Muscle of back (tissue), 13 donors: ENCODE results near the gene CDNF. TPM values are rescaled to one million over a fixed set of nuclear protein-coding genes. Genes with fewer than 3 reads are reported as not detected.
"Not testable (repeated sequence)": the region's sequence is repeated elsewhere in the genome, so short reads cannot be mapped to it uniquely, and the experiment has no call there.

Experiments
- DNase-seq, 3 donors: peaks; one replicate each; pipeline versions ENCODE4 v3.0.0 to v3.0.0-alpha.2; 2013
- long read RNA-seq, 9 donors: transcript quantifications; one replicate each; lab custom pipeline, GENCODE V29; 2026
- polyA plus RNA-seq, 10 donors: library from polyadenylated mRNA; unstranded; fragments of 120-200 nt; gene quantifications; one replicate each; pipeline ENCODE4 v1.2.1, GENCODE V29; 2013; ENCODE audit not compliant: insufficient read length in 10 of 10

CDNF gene
- polyA plus RNA-seq: 1 to 10 TPM; 1.4 to 5.1 (median 3.4) TPM
- long read RNA-seq, donor 1, partial matches to known transcripts: 0 of 1 reads
- long read RNA-seq, donor 1, other reads (novel, unspliced or antisense): 0 of 1 reads
- long read RNA-seq, donor 2, partial matches to known transcripts: 0 of 2 reads
- long read RNA-seq, donor 2, other reads (novel, unspliced or antisense): 0 of 2 reads
- long read RNA-seq, donor 3: 0 reads
- long read RNA-seq, donor 4: 0 reads
- long read RNA-seq, donor 5: 0 reads
- long read RNA-seq, donor 6, partial matches to known transcripts: 0 of 2 reads
- long read RNA-seq, donor 6, other reads (novel, unspliced or antisense): 0 of 2 reads
- long read RNA-seq, donor 7: 0 reads
- long read RNA-seq, donor 8: 0 reads
- long read RNA-seq, donor 9: 0 reads

DNA sequence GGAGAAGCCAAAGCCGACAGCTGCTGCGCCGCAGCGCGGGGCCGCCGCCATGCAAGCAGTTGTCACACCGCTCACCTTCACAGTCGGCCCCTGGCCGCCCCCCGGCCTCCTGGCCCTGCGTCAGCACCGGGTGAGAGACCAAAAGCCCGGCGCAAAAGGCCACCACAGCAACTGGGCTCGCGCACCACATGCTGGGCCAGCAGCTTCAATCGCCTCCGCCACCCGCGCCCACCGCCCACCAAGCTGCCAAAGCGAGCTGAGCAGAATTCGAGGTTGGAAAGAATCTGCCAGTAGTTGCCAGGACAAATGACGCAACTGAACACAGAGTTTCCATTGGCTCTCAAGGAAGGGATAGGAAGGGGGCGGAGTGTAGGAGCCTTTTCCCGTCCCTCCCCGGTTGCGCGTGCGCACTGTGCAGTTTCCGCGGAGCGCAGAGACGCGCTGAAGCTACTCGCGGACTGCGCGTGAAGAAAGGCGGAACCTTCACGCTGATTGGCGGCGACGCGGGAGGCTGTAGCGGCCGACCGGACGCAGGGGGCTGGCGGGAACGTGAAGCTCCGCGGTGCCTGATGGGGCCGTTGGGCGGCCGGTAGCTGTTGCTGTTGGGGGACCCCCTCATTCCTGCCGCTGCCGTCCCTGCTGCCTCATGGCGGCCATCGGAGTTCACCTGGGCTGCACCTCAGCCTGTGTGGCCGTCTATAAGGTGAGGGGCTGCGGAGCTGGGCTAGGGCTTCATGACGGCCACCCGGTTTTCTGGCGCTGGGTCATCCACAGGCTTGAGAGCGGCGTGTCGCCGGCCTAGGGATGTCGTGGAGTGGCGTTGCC lies at the start of gene CDNF, which contains the start of the genes HSPA14 and MSANTD7:
Gene CDNF (minus strand): TSS at position 281 of the 825 bp plus-strand sequence. CDS start 91 bp downstream, at position 190.
Gene HSPA14 (plus strand): TSS at position 550 of the 825 bp plus-strand sequence. CDS start 97 bp downstream, at position 647.
Gene MSANTD7 (plus strand): TSS at position 550 of the 825 bp plus-strand sequence. CDS start 3,979 bp downstream, outside the sequence.
- DNase-seq: peak; percentile 99 to 100 (median 100)

DNA sequence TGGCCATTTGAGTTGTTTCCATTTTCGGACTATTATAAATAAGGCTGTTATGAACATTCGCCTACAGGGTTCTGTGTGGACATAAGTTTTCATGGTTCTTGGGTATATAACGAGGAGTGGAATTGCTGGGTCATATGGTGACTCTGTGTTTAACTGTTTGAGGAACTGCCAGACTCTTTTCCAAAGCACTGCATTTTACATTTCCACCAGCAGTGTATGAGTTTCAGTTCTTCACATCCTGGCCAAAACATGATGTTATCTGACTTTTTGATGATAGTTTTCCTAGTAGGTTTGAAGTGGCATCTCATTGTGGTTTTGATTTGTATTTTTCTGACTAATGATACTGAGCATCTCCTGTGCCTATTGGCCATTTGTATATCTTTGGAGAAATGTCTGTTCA lies 46.2 kb upstream of the CDNF start:
- DNase-seq: no peak

DNA sequence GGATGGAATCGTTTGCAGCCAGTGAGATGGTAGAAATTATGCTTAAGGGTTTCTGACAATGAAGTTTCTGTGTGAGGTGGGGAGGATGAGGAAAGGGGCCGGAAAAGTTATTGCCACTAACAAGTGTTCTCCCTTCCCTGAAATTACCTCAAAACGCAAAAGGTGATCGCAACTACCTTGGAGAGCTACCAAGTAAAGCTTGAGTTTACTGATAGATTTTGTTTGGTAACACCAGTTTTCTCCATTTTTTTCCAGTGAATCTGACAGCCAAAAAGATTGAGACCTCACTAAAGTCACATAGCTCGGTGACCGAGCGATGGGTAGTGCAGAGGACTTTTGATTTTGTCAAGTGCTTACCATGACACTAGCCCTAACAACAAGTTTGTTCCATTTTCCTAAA lies 42.4 kb upstream of the CDNF start:
- no peak for DNase-seq

DNA sequence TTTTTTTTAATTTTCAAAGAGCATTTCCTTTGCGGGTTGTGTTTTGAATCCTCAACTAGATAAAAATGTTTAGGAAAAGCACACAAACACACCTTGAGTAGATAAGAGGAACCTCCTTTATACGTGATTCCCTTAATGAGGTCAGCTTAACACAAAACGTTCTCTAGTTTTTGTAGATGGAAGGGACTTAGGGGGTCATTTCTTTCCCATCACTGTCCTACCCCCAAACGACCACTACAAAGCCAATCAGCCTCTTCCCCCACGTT lies 42.0 kb upstream of the CDNF start:
- DNase-seq: peak in 1 of 3 donors; percentile 10

DNA sequence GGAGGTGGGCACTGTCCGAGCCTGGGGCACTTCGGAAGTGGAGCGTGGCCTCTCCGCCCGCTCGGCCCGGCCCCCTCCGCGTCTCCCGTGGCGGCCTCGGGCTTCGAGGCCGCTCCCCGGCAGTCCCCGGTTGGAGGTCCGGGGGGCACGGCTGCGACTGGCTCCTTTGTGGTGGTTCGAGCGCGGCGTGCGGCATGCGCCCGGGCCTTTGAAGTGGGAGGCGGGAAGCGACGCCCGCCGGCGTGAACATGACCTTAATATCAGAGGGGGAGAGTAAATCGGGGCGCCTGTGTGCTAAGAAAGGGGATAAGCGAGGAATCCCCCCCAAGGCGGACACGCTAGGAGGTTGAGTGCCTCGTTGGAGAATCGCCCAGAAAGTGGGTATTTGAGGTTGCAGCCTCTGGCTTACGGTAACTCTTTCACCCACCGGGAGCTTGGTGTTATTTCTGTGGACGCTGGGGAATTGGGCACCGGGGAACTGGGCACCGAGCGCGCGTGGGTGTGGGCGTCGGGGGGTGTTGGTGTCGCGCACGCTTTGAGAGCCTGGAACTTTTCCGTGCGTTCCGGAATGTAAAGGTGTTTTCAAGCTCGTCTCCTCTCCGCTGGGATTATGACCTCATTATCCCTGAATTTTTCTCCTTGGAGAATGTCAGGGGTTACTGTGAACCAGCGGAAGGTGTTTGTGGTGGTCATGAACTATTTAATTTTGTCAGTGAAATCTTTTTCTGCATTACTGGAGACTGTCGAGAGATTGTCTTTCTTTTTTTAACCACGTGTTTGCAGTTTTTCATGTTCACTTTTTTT lies 41.5 kb upstream of the CDNF start:
- peak in 1 of 3 donors; percentile 38 for DNase-seq

DNA sequence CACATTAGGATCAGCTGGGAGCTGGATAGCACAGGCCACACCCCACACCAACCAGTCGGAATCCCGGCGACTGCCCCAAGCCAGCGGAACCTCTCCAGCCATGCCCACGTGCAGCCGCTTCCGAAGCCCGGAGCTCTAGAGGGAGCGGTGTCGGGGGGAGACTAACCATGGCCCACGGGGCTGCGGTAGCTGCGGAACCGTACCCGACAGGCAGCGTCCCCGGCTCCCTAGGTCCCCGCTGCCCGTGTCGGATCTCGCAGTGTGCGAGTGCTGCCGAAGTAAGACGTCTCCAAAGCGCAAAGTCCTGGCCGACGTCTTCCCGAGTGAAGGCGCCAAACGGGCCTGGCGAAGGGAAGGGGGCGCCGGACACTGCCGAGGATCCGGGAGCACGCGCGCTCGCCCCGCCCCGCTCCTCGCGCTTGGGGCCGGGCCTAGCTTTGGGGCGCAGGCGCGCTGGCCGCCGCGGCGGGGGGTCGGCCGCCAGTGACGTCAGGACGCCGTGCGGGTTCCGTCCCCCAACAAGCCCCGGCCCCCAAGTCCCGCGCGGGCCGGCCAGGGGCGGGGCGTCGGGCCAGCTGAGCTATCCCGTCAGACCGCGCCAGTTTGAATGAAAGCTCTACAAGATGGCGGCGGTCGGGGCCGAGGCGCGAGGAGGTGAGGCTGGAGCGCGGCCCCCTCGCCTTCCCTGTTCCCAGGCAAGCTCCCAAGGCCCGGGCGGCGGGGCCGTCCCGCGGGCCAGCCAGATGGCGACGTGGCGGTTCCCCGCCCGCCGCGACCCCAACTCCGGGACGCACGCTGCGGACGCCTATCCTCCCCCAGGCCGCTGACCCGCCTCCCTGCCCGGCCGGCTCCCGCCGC lies 40.7 kb upstream of the CDNF start, which contains the start of gene SUV39H2:
Gene SUV39H2 (plus strand): TSS at position 601 of the 858 bp plus-strand sequence. CDS start 23 bp downstream, at position 624.
- DNase-seq: peak; percentile 97 to 99 (median 98)

DNA sequence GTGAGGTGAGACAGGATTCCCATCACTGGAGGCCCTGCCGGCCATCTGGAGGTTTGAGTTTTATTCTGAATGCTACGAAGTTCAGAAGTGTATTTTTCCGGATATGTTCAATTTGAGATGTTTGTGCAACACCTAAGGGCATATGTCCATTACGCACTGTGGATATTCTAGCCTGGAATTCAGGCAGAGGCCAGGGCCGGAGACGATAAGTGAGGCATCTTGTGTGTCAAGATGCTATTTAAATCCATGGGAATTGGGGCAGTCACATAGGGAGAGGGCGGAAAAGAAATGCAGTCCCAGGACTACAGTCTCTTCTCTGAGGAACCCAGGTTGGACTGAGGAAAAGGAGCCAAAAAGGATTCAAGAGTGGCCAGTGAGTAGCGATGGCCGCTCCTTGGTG lies 38.9 kb upstream of the CDNF start:
- DNase-seq: no peak

DNA sequence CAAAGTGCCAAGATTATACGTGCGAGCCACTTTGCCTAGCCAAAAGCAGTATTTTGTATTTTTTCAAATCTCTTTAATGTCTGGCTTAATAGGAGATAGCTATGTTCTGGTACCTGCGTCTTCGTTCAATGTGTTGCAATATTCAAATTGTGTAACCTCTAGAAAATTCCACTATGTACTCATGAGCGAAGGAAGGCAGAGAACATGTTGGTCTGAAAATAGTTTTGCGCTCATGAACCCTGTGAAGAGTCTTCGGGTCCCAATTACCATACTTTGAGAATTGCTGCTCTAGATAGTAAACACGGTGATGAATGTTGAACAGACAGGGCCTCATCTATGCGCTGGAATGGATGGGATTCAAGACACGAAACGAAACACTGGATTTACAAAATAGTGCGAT lies 38.1 kb upstream of the CDNF start:
- no peak for DNase-seq

DNA sequence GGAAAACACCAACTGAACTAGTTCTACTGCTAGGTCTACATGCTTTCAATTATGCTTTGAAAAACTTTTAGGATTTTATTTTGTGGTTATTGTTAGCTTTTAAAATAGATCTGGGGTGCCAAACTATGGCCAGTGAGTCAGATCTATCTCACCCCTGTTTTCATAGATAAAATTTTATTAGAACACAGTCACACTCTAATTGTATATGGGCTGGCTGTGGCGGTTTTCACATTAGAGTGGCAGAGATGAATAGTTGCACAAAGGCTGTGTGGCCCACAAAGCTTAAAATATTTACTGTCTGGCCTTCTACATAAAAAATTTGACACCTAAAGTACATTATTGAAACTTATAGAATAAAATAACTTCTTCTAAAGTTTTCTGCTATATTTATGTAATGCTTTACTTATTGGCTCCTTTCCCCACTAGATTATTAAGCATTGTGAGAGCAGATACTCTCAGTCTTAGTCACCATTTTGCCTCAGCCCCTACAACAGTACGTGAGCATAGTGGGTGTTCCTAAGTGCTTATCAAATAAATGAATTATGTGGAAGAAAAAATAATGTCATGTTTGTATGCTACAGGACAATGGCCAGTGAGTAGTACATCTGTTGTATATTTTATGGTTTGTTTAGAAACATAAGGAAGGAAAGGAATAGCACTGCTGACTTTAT lies 35.4 kb upstream of the CDNF start:
- DNase-seq: peak in 1 of 3 donors; percentile 28

DNA sequence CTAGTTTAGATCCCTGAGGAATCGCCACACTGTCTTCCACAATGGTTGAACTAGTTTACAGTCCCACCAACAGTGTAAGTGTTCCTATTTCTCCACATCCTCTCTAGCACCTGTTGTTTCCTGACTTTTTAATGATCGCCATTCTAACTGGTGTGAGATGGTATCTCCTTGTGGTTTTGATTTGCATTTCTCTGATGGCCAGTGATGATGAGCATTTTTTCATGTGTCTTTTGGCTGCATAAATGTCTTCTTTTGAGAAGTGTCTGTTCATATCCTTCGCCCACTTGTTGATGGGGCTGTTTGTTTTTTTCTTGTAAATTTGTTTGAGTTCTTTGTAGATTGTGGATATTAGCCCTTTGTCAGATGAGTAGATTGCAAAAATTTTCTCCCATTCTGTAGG lies 27.0 kb upstream of the CDNF start:
- not testable (repeated sequence) for DNase-seq

DNA sequence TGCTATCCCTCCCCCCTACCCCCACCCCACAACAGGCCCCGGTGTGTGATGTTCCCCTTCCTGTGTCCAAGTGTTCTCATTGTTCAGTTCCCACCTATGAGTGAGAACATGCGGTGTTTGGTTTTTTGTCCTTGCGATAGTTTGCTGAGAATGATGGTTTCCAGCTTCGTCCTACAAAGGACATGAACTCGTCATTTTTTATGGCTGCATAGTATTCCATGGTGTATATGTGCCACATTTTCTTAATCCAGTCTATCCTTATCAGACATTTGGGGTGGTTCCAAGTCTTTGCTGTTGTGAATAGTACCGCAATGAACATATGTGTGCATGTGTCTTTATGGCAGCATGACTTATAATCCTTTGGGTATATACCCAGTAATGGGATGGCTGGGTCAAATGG lies 26.6 kb upstream of the CDNF start:
- not testable (repeated sequence) for DNase-seq

DNA sequence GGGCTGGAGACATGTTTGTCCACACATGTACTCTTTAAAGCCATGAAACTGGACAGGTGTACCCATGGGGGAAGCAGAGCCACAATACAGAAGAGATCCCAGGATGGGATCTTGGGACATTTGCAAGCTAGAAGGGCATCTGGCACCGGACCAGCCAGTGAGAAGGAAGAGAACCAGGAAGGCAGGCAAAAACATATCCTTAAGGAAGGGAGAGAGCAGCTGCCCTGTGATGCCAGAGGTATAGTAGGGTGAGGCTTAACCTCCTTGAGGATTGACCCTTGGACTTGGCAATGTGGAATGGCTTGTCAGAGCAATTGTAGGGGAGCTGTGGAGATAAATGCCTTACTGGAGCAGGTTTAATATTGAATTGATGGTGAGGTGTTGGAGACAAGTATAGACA lies 23.0 kb upstream of the CDNF start:
- no peak for DNase-seq

DNA sequence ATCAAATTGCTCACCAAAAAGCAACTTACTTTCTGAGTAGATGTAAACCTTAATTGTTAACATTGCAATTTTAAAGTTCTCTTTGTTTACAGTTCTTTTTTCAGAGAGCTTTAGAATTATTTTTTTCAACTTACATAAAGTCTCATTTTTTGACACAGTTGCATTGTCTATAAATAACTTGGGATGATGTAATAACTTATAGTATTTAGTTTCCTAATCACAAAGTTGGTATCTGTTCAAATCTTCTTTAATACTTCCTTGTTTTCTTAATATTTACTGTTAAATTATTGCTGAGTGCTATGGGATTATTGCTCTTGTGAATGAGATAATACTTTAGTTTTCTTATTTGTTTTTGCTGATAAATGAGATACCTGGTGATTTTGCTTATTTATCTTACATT lies 21.9 kb upstream of the CDNF start:
- DNase-seq: no peak

DNA sequence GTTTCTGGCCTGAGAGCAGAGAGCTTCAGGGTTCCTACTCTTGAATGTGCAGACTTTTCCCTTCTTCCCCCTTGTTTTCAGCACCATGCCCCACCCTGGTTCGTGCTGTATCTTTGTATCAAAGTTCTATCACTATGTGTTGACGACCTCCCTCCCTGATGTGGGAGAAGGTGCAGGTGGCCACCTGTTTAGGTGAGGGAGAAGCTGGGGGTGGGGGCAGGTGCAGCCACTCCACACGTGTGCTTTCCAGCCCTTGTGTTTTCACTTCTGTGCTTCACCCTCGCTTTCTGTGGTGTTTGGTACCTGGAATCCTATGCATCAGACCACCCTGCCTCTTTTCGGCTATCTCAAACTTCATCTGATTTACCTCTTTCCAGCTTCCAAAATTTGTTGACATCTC lies 21.2 kb upstream of the CDNF start:
- no peak for DNase-seq

DNA sequence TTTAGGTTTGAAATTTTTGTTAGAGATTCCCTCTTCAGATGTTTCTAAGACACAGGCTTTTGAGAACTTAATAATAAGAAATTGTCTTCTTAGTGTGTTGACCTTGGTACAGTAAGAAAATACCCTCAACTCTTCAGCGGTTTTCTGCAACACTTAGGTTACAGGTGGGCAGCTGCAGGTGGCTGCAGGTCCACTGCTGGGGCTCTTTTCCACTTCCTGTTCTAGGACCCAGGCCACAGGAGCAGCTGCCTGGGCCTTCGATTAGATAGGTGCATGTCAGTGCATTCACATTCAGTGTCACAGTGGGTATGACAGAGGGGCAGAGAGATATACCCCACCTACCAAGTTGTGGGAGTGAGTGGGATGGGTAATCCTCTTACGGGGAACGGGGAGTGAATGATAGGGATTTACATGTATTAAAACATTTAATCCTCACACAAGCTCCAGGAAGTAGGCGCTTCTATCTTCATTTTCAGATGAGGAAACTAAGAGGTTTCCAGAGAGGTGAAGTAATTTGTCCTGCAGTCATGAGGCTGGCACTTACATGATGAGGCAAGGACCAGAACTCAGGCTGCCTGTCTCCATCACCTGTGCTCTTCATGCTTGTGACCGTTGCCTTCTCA lies 20.6 kb upstream of the CDNF start:
- DNase-seq: no peak

DNA sequence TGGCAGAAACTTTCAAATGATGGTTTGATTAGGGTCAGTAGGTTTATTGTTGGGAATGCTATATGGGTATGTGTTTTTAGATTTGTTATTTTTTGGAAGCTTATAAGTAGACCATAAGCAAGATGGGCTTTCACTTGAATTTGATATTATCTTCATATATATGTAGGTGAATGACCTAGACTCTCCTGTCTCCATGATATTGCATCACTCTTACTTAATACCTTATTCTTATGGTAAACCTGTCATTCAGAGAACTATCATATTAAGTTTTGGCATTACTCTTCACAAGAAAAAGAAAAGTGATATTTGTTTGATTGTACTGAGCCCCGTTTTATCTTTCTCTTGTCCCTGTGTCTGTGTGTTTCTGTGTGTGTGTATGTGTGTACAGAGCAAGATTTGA lies 17.6 kb upstream of the CDNF start:
- no peak for DNase-seq

DNA sequence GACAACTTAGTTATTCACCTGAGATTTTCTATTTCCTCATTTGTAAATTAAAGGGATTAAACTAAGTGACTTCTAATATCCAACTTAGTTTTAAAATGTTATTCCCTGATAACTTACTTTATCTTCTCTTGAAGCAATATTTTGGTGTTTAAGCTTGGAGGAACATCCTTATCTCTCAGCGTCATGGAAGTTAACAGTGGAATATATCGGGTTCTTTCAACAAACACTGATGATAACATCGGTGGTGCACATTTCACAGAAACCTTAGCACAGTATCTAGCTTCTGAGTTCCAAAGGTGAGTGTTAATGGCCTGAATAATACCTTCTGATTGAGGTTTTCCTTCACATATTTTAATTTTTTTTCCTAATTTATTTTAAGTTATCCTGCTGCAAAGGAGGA lies 14.4 kb upstream of the CDNF start:
- DNase-seq: no peak

DNA sequence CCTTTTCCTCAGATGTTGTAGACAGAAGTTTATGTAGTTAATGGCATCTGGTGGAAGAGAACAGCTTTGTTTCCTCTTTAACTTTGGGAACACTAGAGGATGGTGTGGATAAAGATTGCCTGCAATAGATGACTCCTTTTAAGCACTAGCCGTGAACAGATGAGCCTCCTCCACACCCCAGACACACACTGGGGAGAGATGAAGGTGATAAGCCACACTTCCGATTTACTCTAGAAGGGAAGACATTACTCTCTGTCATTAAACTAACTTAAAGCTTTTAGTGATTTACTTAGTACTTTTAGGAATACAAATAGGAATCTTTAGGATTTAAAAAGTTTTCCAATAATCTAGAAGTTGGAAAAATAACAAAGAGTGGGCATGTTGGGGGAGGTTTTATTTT lies 7.1 kb upstream of the CDNF start:
- DNase-seq: no peak

DNA sequence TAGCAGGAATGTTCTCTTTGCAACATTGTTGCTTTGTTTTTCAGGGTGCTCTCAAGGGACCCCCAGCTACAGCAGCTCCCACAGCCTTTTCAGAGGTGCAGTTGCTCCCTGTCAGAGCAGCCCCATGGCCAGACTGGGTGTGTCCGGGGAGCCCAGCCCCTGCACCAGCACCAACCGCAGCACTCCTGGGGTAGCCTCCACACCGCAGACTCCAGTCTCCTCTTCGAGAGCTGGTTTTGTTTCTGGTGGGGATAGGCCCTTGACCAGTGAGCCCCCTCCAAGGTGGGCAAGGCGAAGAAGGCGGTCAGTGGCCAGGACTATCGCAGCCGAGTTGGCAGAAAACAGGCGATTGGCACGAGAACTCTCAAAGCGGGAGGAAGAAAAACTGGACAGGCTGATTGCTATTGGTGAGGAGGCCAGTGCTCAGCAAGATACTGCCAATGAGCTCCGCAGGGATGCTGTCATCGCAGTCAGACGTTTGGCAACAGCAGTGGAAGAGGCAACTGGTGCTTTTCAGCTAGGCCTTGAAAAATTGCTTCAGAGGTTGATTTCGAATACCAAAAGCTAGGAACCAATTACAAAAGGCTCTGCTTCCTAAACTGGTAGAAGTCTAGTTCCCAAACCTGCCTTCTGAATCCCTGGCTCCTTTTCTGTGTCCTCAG lies 5.6 kb upstream of the CDNF start:
- no peak for DNase-seq
